ENCODE data around the gene FHOD3.
A peak's percentile ranks its signal among the peaks of the same experiment; 100 is the strongest.
"Not testable (repeated sequence)": the region's sequence is repeated elsewhere in the genome, so short reads cannot be mapped to it uniquely, and the experiment has no call there.

Gene FHOD3

GRCh38 chr18:36813824-36814223 lies 516.3 kb downstream of the FHOD3 start:
- no peak for DNase-seq

GRCh38 chr18:36814994-36815393 lies 517.5 kb downstream of the FHOD3 start:
- no peak for DNase-seq

GRCh38 chr18:36816096-36816495 lies 518.6 kb downstream of the FHOD3 start:
- DNase-seq: not testable (repeated sequence)

GRCh38 chr18:36817039-36817438 lies 519.5 kb downstream of the FHOD3 start:
- DNase-seq: no peak

- DNase-seq: no peak
Measured at GRCh38 chr18:36818652-36819051, 521.1 kb downstream of the FHOD3 start.

GRCh38 chr18:36819621-36820020 lies 522.1 kb downstream of the FHOD3 start:
- no peak for DNase-seq

GRCh38 chr18:36821681-36822080 lies 524.2 kb downstream of the FHOD3 start:
- DNase-seq: no peak

GRCh38 chr18:36825526-36825925 lies 528.0 kb downstream of the FHOD3 start:
- DNase-seq: no peak

GRCh38 chr18:36826556-36826955 lies 529.0 kb downstream of the FHOD3 start:
- DNase-seq: no peak

GRCh38 chr18:36828157-36828629 lies 530.7 kb downstream of the FHOD3 start:
- peak in 14 of 56 donors; percentile 28 to 69 (median 40) for DNase-seq

- DNase-seq: peak in 55 of 56 donors; percentile 41 to 95 (median 80)
Measured at GRCh38 chr18:36828630-36829361, 531.3 kb downstream of the FHOD3 start, which contains the start of the genes KIAA1328 and TPGS2. KIAA1328 (plus strand) TSS chr18:36829127; CDS start chr18:36829139, 12 bp downstream. TPGS2 (minus strand) TSS chr18:36829002; CDS start chr18:36828767, 235 bp downstream.

Data from amygdala (tissue), 56 donors.